HepG2 (cell line): ENCODE measurements around the gene BCAS3. TPM values are rescaled to one million over a fixed set of nuclear protein-coding genes. Genes with fewer than 3 reads are reported as not detected.

Experiments used
- ATAC-seq: fragments of 200-7000 bp; cut with Tn5 transposase; 3 replicates; pipeline ENCODE4 v1.9.1; 2020; ENCODE audit warnings: mild to moderate bottlenecking, moderate library complexity
- BruUV-seq: library from RNA; stranded (reverse); fragments of 400-500 nt; replicated peaks from 2 replicates; lab custom pipeline; 2021; lab: Mats Ljungman, UMichigan
- CTCF ChIA-PET: fragments of 300-600 bp; formaldehyde crosslinking; extraction: SDS; loops from one replicate; lab custom pipeline; 2021; ENCODE audit warnings: low total read pairs, inconsistent platforms, low intra/inter-chr PET ratio; lab: Yijun Ruan, JAX
- POLR2A ChIA-PET: fragments of 350-600 bp; sonication (Branson Sonifier 250); formaldehyde crosslinking; loops from one replicate; lab custom pipeline; 2020; ENCODE audit warnings: antibody characterized with exemption, inconsistent platforms; lab: Yijun Ruan, JAX
- DNase-seq: peaks from one replicate; pipeline ENCODE4 v3.0.0-alpha.2; 2015; ENCODE audit warnings: low spot score
- FAIRE-seq: peaks from 3 replicates; lab custom pipeline; 2011; peaks lifted over from hg19 to GRCh38; lab: Jason Lieb, UNC
- H2AFZ ChIP-seq: one replicate; pipeline ENCODE4 v1.6.1; 2011; ENCODE audit warnings: low read length, inconsistent platforms
- H3K27ac ChIP-seq: fragments of 300-600 bp; 3 replicates; pipeline ENCODE4 v1.8.0; 2011; ENCODE audit warnings: mixed run types, mild to moderate bottlenecking, mixed read lengths, low read length, inconsistent platforms; ENCODE audit not compliant: insufficient read depth; ENCODE audit errors: extremely low read length
- H3K27me3 ChIP-seq, 2 experiments: fragments of 200-600 bp in 1 of 2; 2 replicates in 1 of 2; 3 replicates in 1 of 2; pipeline versions ENCODE4 v1.6.0 to v1.8.0; 2011; ENCODE audit warnings: low read length in 2 of 2, mild to moderate bottlenecking in 2 of 2, moderate library complexity in 2 of 2, inconsistent platforms in 1 of 2; ENCODE audit not compliant: insufficient read depth in 2 of 2, control insufficient read depth in 1 of 2
- H3K36me3 ChIP-seq, 2 experiments: fragments of 200-600 bp in 1 of 2; replicated peaks in 1 of 2; 2 replicates in 1 of 2; 3 replicates in 1 of 2; pipeline versions ENCODE4 v1.5.1 to v1.8.0; 2011; ENCODE audit warnings: low read length in 2 of 2, inconsistent platforms in 1 of 2; ENCODE audit not compliant: insufficient read depth in 2 of 2, control insufficient read depth in 1 of 2
- H3K4me1 ChIP-seq: 2 replicates; pipeline ENCODE4 v1.5.1; 2012; ENCODE audit warnings: low read length, inconsistent platforms; ENCODE audit not compliant: insufficient read depth
- H3K4me2 ChIP-seq: 2 replicates; pipeline ENCODE4 v1.6.0; 2011; ENCODE audit warnings: low read depth, low read length, inconsistent platforms
- H3K4me3 ChIP-seq, 3 experiments: fragments of 200-600 bp in 1 of 3; sonication (generic), shearing (Covaris generic) in 1 of 3; replicated peaks in 1 of 3; 2 replicates each; pipeline ENCODE4 v1.5.1; 2011 to 2016; ENCODE audit warnings: low read length in 3 of 3, inconsistent platforms in 2 of 3, low read depth in 2 of 3, mild to moderate bottlenecking in 2 of 3, control low read depth in 1 of 3, mixed read lengths in 1 of 3; ENCODE audit not compliant: insufficient read depth in 1 of 3
- H3K79me2 ChIP-seq: one replicate; pipeline ENCODE4 v1.6.1; 2011; ENCODE audit warnings: low read length, inconsistent platforms; ENCODE audit not compliant: insufficient read depth
- H3K9ac ChIP-seq: 2 replicates; pipeline ENCODE4 v1.6.0; 2011; ENCODE audit warnings: mild to moderate bottlenecking, low read depth, low read length, inconsistent platforms; ENCODE audit not compliant: insufficient read depth
- H3K9me3 ChIP-seq: 2 replicates; pipeline ENCODE4 v1.5.1; 2012; ENCODE audit warnings: mild to moderate bottlenecking, low read length
- H4K20me1 ChIP-seq: 2 replicates; pipeline ENCODE4 v1.6.0; 2011; ENCODE audit warnings: inconsistent platforms, mild to moderate bottlenecking, low read length, moderate library complexity; ENCODE audit not compliant: insufficient read depth
- ELF4 ChIP-seq: sonication (generic); formaldehyde crosslinking; IDR thresholded peaks from 2 replicates; pipeline ENCODE4 v1.5.0; 2020; ENCODE audit warnings: missing genetic modification reagents, mild to moderate bottlenecking, moderate library complexity, borderline replicate concordance
- FLYWCH1 ChIP-seq: sonication (generic); formaldehyde crosslinking; IDR thresholded peaks from 2 replicates; pipeline ENCODE4 v1.8.1; 2023; ENCODE audit warnings: mild to moderate bottlenecking, missing genetic modification reagents
- IRX3 ChIP-seq: sonication (generic); formaldehyde crosslinking; IDR thresholded peaks from 2 replicates; pipeline ENCODE4 v1.8.1; 2023; ENCODE audit warnings: mild to moderate bottlenecking, low read depth, missing genetic modification reagents, borderline replicate concordance
- MYNN ChIP-seq: sonication (generic); formaldehyde crosslinking; IDR thresholded peaks from 2 replicates; pipeline ENCODE4 v1.4.0; 2020; ENCODE audit warnings: mild to moderate bottlenecking, low read depth, missing genetic modification reagents
- NCOA5 ChIP-seq: sonication (generic); formaldehyde crosslinking; IDR thresholded peaks from 2 replicates; pipeline ENCODE4 v1.4.0; 2020; ENCODE audit warnings: missing genetic modification reagents
- POGK ChIP-seq: sonication (generic); formaldehyde crosslinking; conservative IDR thresholded peaks from 2 replicates; pipeline ENCODE4 v1.8.0; 2022; ENCODE audit warnings: mild to moderate bottlenecking, moderate library complexity, missing genetic modification reagents
- REL ChIP-seq: sonication (generic); formaldehyde crosslinking; conservative IDR thresholded peaks from 2 replicates; pipeline ENCODE4 v1.8.0; 2022; ENCODE audit warnings: mild to moderate bottlenecking, missing genetic modification reagents, moderate library complexity
- ZBTB25 ChIP-seq: IDR thresholded peaks from 2 replicates; pipeline ENCODE4 v1.6.1; 2018; ENCODE audit warnings: missing genetic modification reagents
- ZBTB44 ChIP-seq: sonication (generic); formaldehyde crosslinking; IDR thresholded peaks from 2 replicates; pipeline ENCODE4 v1.4.0; 2020; ENCODE audit warnings: missing genetic modification reagents
- ZFYVE20 ChIP-seq: sonication (generic); formaldehyde crosslinking; IDR thresholded peaks from 2 replicates; pipeline ENCODE4 v1.8.0; 2023; ENCODE audit warnings: low read depth, mild to moderate bottlenecking, moderate library complexity, missing genetic modification reagents, borderline replicate concordance
- ZNF276 ChIP-seq: sonication (generic); formaldehyde crosslinking; IDR thresholded peaks from 2 replicates; pipeline ENCODE4 v1.4.0; 2020; ENCODE audit warnings: mild to moderate bottlenecking, low read depth, missing genetic modification reagents
- ZNF570 ChIP-seq: sonication (generic); formaldehyde crosslinking; IDR thresholded peaks from 2 replicates; pipeline ENCODE4 v1.4.0; 2020; ENCODE audit warnings: mild to moderate bottlenecking, missing genetic modification reagents, borderline replicate concordance
- ZNF746 ChIP-seq: sonication (generic); formaldehyde crosslinking; IDR thresholded peaks from 2 replicates; pipeline ENCODE4 v1.8.0; 2022; ENCODE audit warnings: mild to moderate bottlenecking, missing genetic modification reagents
- ZXDC ChIP-seq: sonication (generic); formaldehyde crosslinking; IDR thresholded peaks from 2 replicates; pipeline ENCODE4 v1.5.0; 2020; ENCODE audit warnings: mild to moderate bottlenecking, missing genetic modification reagents
- WGBS: methylation state at CpG from one replicate; pipeline ENCODE4 v1.1.6; 2017; ENCODE audit warnings: low lambda C conversion rate; 5-methylcytosine and 5-hydroxymethylcytosine counted together
- in situ Hi-C: cut with HindIII; loops from 2 replicates; pipeline ENCODE4 v1.10.0; 2017; ENCODE audit warnings: low pct_unique_long_range_greater_than_20kb; ENCODE audit not compliant: extremely low pct_ligation_motif_present
- intact Hi-C: fragments of 100-400 bp; cut with micrococcal nuclease; formaldehyde crosslinking; loops from one replicate; pipeline ENCODE4 v1.10.0; 2022; ENCODE audit not compliant: unreplicated experiment
- polyA plus RNA-seq, 8 experiments: library from polyadenylated mRNA; depleted of rRNA in 3 of 8; stranded (reverse) in 7 of 8; unstranded in 1 of 8; fragments of >200 nt; fragmentation: Illumina TruSeq in 4 of 8; extraction: Trizol in 4 of 8; gene quantifications; 2 replicates each; pipeline versions ENCODE4 v1.2.1 to v1.2.3, GENCODE V29; 2011 to 2016; ENCODE audit warnings: low read depth in 4 of 8, missing spikeins in 1 of 8, mixed read lengths in 1 of 8; ENCODE audit not compliant: insufficient read depth in 1 of 8
- total RNA-seq, 5 experiments: library from RNA; depleted of rRNA; stranded (reverse); fragments of >200 nt; fragmentation: Illumina TruSeq; extraction: Trizol; gene quantifications; 2 replicates each; pipeline ENCODE4 v1.2.3, GENCODE V29; 2016; ENCODE audit warnings: low read depth in 1 of 5

The BCAS3 gene
- total and polyA plus RNA-seq, 2 of the 13 experiments (the other 11 are each of a cell fraction or from before 2014, with no cell fraction given), result 10.7 to 11.2 TPM

- no peak for TF ChIP-seq POGK (CRISPR knock-in tag)
- TF ChIP-seq MYNN (CRISPR knock-in tag), result no peak
- TF ChIP-seq FLYWCH1 (CRISPR knock-in tag), result no peak
These were observed 590.2 kb downstream of the BCAS3 start (continued) for GRCh38 chr17:61267847-61268246.

- 90% methylated on average over 5 of the region's 5 CpGs for WGBS
- FAIRE-seq (no peak), DNase-seq (no peak), ATAC-seq (no peak)
- no peak overlapping the region for H3K4me2 ChIP-seq
- POLR2A ChIA-PET, result no interaction called here
- H3K4me1 ChIP-seq, result 0 out of 2 replicates have a peak, but pooled peaks cover 6% of the 10 kb centered on the region
- H3K36me3 ChIP-seq, result no peaks in the 10 kb centered on the region
- H3K27ac ChIP-seq, result no peak overlapping the region
- no peak overlapping the region for H3K4me3 ChIP-seq
- BruUV-seq, result no TSS peak
- intact Hi-C loops (no loop called here), in situ Hi-C loops (no loop called here)
- H3K27me3 ChIP-seq, result no peaks in the 10 kb centered on the region
- CTCF ChIA-PET, result no interaction called here
- H3K79me2 ChIP-seq, result no peaks in the 10 kb centered on the region
- H3K9ac ChIP-seq, result no peak overlapping the region
- no peak overlapping the region for H2AFZ ChIP-seq
- H4K20me1 ChIP-seq, result no peaks in the 10 kb centered on the region
- no peaks in the 10 kb centered on the region for H3K9me3 ChIP-seq
- no peak for TF ChIP-seq ZXDC
- no peak for TF ChIP-seq ZBTB44 (CRISPR knock-in tag)
- no peak for TF ChIP-seq ELF4
- no peak for TF ChIP-seq ZNF276
- TF ChIP-seq NCOA5 (CRISPR knock-in tag), result no peak
- no peak for TF ChIP-seq REL
- TF ChIP-seq ZNF570 (CRISPR knock-in tag), result no peak
- TF ChIP-seq ZBTB25, result no peak
- TF ChIP-seq ZFYVE20 (CRISPR knock-in tag), result no peak
- no peak for TF ChIP-seq IRX3 (CRISPR knock-in tag)
- no peak for TF ChIP-seq ZNF746 (CRISPR knock-in tag)
These were observed 597.7 kb downstream of the BCAS3 start for GRCh38 chr17:61275395-61275794.
